ENCODE measurements around the gene LMBR1.

DNA sequence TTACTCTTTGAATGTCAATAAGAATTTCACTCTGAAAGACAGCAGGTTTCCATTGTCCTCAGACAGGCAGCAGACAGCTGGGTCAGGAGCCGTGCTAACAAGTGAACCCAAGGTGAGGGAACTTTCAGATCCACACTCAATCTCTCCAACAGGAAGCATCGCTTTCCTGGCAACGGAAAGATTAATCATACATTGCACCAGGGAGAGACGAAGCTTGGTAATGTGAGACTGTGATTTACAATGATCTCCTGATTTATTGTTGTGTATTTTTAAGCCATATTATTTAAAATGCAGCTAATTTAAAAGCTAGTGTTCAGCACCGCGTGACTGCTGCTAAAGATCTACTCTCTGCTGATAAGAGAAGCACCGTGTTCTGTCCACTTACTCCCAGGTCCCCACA lies 39.0 kb upstream of the LMBR1 start:
- TF ChIP-seq POLR2A (IDR thresholded peaks at IDR 0.05; ENCODE audit: low read depth, low read length) (no peak), POLR2AphosphoS5 (IDR thresholded peaks at IDR 0.05; ENCODE audit: low read depth, low read length) (no peak), SPI1 (IDR thresholded peaks at IDR 0.05; ENCODE audit: low read depth, low read length) (no peak), TAF1 (IDR thresholded peaks at IDR 0.05; ENCODE audit: low read depth, low read length) (no peak), POU2F2 (IDR thresholded peaks at IDR 0.05; ENCODE audit: low read depth, low read length) (no peak)

Measured in GM12891 (cell line).